HG02938 (cell line): ENCODE measurements around the gene DPCD.
"Not testable (repeated sequence)": the region's sequence is repeated elsewhere in the genome, so short reads cannot be mapped to it uniquely, and the experiment has no call there.

Experiments used
- ATAC-seq: cut with Tn5 transposase; IDR thresholded peaks from one replicate; pipeline ENCODE4 v1.9.1; 2021; ENCODE audit warnings: mild to moderate bottlenecking, moderate library complexity; ENCODE audit not compliant: unreplicated experiment

The DPCD gene

DNA sequence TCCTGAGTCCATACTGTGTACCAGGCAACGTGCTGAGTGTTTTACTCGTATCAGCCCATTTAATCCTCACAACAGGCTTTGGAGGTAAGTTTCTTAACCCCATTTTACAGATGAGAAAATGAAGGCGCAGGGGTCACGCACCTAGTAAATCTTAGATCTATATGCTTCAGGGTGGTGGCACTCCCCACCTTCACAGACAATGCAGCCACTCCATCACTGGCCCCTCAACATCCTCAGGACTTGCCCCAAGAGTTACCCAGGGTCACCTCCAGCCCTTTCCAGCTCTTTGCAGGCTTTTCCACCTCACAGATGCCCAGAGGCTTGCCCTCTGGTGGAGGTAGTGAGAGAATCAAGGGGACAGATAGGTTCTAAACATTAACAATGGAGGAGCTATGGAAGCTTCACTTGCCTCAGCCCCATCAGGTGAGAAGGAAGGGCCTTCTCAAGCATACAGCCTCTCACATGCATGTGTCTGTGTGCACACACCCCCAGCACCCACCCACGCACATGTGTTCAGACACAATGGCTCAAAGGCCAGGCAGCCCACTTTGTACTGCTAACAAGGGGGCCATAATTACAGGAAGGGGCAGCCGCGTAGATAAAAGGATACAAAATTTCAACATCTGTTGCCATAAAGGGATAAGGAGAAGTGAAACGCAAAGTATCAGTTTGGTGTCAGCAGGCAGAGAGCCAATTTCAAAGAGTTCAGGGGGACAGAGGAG lies 29.1 kb downstream of the DPCD start:
- no peak for ATAC-seq

GRCh38 chr10:101617824-101618568 lies 29.9 kb downstream of the DPCD start:
- ATAC-seq: no peak

DNA sequence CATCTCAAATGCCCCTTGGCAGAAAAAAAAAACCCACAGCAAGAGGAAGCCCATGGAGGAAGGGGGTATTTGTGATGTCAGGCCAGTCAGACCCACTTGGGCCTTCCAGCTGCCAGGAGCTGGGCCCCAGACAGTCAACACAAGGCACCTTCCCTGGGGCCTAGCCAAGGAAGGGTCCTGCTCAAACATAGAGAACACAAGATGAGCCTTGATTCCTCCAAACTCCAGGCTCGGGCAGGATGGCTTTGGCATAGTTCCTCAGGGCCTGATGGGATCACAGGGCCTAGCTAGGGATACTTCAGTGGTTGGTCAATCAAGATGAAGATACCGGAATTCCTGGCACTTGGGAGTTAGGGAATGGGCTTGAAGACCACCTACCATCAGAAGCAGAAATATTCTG lies 30.8 kb downstream of the DPCD start:
- no peak for ATAC-seq

GRCh38 chr10:101619983-101620382 lies 31.9 kb downstream of the DPCD start:
- no peak for ATAC-seq

- ATAC-seq: no peak
These were observed 35.4 kb downstream of the DPCD start for GRCh38 chr10:101623528-101623927.

DNA sequence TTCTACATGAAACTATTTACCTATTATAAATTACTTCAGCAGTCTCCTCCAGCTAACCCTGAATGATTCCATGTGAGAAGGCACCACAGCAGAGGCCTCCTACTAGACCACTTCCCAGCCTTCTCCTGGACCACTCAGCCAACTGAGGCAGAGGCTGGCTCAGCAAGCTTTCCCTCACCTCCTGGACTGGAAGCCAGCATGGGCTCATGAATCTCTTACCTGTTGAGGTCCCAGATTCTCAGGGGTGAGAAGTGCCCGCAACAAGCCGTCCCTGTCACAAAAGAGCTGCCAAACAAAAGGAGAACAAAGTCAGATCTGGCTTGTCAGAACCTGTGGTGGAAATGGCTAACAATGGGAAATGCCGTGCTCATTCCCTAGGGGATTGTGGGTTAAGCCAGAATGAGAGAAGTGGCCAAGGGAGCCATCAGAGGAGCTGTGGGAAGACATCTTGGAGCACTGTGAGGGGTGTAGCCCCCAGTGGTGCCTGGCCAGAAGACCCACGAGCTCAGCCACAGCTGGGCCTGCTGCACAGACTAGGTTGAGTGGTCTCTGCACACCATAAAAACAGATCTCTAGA lies 36.5 kb downstream of the DPCD start:
- no peak for ATAC-seq

DNA sequence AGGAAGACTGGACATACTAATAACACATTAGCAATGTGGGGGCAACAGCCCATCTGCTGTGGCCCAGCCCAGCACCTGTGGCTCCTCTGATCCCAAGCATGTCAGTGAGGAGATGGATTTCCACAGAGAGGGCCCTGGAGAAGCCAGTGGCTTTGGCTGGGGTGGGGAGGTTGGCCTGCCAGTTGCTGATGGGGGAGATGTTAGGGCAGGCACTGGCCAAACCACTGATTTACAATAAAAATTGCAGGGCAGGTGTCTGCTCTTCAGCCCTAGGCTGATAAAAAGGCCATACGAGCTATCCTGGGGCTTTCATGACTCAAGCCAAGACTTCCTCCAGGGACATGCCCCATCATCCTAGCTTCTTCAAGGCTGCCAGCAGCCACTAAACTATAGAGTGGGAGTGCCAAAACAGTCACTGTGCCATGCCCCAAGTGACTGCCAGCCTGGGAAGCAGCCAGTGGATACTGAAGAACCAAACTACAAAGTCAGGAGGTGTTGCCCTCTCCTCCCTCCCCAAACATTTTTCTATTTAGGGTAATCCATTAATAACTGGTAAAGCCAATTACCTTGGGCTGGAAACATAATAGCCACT lies 37.8 kb downstream of the DPCD start:
- ATAC-seq: no peak

DNA sequence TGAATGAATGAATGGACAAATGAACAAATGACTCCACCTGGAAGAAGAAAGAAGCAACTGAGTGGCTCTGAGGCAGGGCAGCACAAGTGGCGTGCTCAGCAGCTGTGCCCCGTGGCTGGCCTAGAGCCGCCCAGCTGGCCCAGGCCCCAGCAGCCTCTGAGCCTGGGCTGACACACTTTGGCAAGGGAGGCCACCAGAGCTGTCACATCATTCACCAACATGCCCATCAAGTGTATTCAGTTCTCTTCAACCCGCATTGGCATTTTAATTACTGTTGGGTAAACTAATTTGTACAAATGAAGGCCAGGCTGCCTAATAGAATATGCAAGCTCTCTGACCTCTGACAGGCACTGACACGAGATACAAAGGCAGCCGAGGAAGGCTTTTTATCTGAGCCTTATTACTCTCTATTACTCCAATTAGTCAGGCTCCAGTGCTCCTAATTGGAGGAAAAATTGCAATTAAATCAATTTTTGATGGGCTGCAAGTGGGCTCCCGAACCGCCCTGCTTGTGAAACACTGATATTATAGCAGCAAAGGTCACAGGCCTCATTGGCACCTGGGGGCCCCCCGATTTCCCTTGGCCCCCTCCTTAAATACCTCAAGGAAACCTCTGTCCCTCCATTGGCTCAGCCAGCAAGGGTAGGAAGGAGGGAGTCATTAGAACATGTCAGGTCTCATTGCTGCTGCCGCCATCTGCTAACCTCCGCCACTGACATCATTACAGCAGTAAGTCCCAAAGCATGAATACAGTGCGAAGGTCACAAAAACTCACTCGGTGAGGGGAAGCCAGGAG lies 41.9 kb downstream of the DPCD start:
- ATAC-seq: no peak

DNA sequence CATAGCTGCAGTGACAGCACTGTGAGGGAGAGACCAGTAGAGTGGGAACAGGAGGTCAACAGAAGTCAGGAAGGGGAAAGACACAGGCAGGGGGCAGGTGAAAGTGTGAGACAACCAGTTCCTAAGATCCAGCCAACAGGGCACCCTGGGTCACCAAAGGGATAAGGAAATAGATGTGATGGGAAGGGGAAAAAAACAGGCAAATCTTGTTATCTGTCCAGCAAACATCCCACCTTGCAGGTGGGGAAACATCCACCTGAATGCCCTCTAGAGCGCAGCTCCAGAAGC lies 42.5 kb downstream of the DPCD start:
- no peak for ATAC-seq

DNA sequence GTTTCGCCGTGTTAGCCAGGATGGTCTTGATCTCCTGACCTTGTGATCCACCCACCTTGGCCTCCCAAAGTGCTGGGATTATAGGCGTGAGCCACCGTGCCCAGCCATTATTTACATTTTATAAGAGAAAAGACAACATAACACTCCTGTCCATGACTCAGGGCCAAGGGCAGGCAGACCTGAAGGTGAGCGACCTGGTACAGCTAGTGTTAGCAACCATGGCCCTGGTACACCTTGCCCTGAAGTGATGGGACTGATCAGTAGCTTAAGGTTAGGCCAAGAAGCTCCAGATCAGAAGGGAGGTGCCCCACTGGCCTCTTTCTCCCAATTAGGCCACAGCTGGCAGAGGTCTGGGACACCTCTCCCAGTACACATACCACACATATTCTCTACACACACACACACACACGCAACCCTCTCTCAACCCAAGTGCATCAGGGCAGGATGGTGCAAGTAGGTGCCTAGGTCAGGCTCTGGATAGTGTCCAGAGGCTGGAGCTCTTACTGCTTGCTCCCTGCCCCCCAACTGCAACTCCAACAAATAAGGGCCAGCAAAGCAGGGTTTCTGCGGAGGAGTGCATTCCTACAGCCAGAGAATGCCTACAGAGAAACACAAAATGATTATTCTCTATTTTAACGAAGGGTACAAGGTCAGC lies 43.8 kb downstream of the DPCD start:
- no peak for ATAC-seq

DNA sequence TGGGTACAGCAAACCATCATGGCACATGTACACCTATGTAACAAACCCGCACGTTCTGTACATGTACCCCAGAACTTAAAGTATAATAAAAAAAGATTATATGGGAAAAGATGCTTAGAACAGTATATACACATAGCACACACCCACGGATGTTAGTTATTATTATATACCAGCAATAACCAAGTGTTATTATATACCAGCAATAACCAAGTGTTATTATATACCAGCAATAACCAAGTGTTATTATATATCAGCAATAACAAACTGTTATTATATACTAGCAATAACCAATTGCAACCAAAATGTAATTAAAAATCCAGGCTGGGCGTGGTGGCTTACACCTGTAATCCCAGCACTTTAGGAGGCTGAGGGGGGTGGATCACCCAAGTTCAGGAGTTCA lies 45.4 kb downstream of the DPCD start:
- not testable (repeated sequence) for ATAC-seq

GRCh38 chr10:101639141-101639900 lies 51.2 kb downstream of the DPCD start:
- no peak for ATAC-seq

DNA sequence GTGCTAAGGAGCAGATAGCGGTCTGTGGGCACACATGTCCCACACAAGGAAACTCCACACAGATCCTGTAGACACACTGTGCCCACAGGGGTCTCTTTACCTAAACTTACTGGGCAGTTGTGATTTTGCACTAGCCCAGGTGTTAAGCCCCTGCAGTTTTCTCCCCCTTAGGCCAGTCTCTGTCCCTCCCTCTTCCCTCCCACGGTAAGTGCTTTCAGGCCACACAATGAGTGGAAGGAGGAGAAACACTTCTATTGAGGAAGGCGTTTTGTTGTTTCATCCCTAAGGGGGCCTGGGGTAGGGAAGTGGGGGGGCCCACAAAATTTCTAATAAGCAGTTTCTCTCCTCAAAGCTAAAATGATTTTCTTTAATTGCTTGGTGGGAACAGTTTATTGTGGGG lies 55.4 kb downstream of the DPCD start:
- no peak for ATAC-seq

GRCh38 chr10:101644002-101644401 lies 55.9 kb downstream of the DPCD start:
- ATAC-seq: no peak

DNA sequence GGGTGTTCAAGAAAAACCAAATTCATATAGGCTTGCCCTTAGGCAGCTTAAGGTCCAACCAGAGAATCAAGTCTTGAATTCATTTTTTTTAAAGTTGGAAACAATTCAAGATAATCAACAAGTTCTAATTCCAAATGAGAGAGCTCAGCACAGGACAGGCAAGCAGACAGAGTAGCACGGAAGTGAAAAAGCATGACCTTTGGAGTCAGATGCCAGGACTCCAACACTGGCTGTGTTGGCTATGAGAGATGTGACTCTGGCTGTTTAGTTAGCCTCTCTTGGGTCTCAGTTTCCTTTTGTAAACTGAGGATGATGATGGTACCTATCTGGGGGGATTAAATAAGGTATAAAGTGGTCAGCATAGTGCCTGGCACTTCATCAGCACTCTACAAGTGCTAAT lies 57.5 kb downstream of the DPCD start:
- no peak for ATAC-seq

DNA sequence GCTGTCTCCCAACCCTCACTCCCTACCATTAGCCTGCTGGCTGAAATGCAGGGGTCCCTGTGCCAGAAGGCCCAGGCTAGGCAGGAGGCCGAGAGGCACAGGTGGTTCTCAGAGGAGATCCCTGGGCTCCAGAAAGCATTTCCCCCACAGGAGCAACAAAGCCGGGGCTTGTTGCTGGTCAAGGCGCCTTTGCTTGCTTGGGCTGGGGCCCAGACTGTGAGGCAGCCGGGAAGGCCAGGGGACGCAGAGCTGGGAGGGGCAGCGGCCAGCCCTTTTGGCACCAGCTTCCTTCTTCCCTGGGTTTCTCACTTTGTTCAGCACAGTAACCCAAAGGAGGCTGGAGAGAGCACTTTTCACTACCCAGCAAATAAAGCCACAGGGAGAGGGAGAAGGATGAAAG lies 58.2 kb downstream of the DPCD start:
- ATAC-seq: no peak

DNA sequence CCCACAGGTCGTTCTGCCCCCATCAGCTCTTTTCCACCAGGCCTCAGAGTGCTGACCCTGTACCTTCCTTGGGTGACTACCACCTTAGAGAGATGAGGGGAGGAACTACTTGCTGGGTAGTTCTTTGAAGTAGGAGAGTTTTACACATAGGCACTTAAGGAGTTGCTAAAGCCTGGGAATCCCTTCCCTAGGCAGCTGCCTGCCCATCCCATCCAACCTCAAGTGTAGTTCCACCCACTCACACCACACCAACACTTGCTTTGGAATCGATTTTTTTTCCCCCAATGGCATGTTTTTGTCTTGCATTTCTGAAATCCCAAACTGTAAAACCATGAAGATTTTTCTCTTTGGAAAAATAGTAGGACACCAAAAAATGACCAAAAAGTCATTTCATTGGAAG lies 59.1 kb downstream of the DPCD start:
- no peak for ATAC-seq

- no peak for ATAC-seq
These were observed 61.5 kb downstream of the DPCD start for GRCh38 chr10:101649525-101650085.

- no peak for ATAC-seq
These were observed 62.7 kb downstream of the DPCD start for GRCh38 chr10:101650863-101651262.

DNA sequence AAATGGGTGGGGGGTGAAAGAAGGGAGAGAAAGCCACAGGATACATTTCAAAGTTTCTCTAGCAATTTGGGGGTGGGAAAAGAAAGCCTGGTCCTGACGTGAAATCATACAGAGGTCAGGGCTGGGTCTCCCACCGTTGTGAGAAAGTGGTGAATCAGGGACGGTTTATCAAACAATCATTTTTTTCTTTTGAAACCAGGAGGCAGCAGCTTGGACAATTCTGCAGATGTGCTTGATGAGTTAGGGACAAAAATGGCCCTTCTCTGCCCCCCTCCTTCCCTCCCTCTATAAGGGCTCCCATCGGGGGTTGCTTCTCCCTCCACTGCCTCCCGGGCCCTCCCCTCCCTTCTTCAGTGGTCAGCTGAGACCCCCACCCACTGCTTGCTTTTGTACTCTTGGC lies 63.2 kb downstream of the DPCD start:
- ATAC-seq: no peak
